HG03575 (cell line): ENCODE measurements around the gene ATP9B.
"Not testable (repeated sequence)": the region's sequence is repeated elsewhere in the genome, so short reads cannot be mapped to it uniquely, and the experiment has no call there.

ENCODE experiments used
- ATAC-seq: cut with Tn5 transposase; IDR thresholded peaks from one replicate; pipeline ENCODE4 v1.9.1; 2021; ENCODE audit not compliant: unreplicated experiment, insufficient number of reproducible peaks, low FRiP score; ENCODE audit errors: extremely low read depth

ATP9B gene

DNA sequence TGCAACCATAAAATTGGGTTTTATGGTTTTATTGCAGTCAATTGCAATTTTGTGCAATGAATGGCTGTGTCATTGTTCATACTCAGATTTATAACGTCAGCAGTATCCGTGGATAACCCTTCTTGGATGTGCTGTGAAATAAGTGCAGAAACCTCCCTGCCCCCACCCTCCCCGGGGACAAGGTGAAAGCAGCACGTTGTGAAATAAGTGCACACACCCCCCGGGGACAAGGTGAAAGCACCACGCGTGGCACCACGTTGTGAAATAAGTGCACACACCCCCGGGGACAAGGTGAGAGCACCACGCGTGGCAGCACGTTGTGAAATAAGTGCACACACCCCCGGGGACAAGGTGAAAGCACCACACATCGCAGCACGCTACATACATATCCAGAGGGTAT, 232.9 kb downstream of the ATP9B start:
- no peak for ATAC-seq

DNA sequence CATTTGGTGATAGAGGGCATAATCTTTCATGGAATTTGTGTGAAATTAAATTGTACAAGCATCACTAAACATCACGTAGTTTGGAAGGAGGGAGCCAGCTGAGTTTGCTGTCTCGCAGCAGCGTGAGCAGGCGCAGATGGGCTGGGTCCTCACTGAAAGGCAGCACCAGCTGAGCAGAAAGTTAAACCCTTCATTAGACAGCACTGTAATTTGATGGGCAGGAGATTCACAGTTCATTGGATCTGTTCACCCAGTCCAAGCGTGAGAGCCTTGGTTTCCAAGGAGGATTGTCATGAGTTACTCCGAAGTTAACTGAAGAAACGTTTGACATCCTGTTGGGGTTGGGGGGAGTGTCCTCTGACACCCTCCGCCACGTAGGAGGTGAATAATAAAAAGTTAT, 236.7 kb downstream of the ATP9B start:
- no peak for ATAC-seq

DNA sequence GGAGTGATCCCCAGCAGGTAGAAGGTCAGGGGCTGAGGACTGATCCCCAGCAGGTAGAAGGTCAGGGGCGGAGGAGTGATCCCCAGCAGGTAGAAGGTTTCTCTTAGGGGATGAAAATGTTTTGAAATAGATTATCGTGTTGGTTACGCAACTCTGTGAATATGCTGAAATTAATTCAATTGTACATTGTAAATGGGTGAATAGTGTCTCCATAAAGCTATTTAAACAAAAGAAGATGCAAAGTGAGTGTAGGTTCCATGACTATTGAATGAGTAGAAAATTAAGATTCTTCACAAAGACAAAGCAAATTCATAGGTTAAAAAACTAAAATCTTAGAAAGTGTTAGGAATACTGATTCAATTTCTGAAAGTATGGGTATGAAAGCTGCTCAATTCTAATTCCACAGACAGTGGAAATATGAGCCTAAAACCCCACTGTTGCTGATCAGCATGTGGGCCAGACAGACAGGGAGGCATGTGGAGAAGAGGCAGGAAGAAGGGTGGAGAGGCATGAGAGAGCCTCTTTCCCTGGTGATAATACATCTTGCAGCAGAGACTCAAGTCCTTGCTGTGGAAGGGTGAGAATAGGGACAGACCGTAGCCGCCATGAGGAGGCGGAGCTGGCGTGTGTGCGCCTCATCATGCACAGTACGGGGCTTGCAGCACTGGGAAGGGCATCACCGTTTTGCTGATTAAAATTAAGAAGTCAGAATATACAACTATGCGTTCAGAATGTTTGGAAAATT, 240.6 kb downstream of the ATP9B start:
- no peak for ATAC-seq

DNA sequence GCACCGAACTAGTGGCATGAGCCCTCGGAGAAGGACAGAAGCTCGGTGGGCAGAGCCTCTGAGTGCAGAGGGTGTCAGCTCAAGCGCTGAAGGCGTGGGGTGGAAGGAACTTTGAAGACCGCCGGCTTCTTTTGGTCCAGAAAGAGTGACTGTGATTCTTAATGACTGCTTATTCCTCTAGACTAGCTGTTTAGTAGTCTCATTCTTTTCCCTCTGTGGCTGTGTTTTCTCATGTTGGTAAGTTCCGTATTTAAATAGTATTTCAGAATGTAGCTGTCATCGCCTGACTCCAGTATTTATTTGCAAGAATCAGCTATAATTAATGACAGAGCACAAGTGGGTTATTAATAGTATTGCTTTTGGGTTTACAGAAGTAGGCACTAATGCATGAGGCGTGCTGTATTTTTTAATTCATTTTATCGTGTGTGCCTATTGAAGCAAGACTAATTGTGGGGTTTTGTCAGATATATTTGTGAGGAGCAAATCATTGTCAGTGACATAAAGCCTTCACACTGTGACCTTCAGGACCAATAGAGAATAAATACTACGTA, 245.7 kb downstream of the ATP9B start:
- ATAC-seq: no peak

DNA sequence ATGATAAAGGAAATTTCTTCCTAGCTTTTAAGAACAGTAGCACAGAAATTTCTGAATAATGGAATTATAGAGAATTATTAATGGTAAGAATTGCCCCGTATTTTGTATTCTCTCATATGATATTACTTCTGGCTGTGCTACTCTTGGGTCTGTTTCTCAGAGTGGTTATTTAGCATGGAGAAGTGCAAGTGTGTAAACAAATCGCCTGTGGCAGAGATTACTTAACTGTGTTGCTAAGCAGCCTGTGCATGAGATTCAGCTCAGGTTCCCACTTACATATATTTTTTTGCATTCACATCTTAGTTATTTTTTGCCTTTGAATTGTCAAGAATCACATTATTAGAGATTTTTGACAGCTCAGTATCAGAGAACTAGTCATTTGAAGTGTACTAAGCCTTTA, 246.4 kb downstream of the ATP9B start:
- no peak for ATAC-seq

DNA sequence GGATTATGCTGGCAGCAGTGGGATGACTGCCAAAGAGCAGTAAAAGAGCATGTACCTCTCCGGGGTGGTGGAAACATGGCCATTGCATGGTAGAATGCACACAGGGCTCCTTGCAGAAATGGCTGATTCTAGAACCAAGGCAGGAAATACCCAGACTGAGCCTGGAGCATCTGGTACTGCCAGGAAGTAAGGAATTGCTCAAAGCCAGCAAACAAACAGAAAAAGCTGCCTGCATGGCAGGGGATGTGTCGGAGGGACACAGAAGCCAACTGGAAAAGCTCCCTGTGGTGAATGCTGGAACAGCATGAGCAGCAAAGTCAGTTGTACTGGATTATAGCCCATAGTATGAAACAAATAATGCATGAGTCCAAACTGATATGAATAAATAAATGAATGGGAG, 248.5 kb downstream of the ATP9B start:
- no peak for ATAC-seq

DNA sequence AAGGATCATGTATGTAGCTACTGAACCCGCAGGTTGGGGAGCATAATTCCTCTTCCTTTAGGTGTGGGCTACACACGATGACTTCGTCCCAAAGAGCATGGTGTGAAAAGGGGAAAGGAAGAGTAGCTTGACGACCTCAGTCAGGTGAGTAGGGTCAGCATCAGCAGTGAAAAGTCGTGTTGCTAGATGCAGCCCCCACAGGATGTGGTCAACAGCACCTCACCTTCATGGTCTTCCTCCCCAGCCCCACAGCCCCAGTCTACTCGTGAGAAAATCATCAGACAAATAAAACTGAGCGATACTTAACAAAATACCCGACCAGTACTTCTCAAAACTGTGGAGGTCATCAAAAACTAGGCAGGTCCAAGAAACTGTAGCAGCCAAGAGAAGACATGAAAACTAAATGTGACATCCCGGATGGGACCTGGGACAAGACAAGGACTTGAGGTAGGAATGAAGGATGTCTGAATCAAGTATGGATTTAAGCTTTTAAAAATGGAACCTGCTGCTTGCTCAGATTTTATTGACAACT, 249.0 kb downstream of the ATP9B start:
- ATAC-seq: no peak

DNA sequence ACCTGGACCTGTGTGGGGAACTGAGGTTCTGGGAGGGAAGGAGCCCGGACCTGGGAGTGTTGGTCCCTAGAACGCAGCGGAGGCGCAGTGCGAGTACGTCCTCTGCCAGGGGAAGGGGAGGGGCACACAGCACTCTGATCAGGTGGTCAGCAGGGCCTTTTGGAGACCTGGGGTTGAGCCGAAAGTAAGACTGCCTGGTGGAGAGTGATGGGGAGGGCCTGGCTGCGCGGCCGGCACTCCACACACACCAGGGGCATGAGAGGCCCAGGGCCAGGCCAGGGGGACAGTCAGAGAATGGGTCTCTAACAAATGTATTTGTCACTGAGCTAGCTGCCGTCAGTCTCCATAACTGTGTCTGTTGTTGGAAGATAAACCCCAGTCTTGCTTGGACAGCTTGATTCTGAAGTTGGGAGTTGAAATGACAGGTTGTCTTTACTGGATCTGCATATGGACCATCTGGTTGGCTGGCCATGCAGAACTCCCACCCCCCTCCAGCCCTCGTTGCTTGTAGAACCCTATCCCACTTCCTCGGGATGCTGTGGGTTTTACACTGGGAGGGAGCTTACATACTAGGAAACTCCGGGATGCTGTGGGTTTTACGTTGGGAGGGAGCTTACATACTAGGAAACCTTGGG, 251.1 kb downstream of the ATP9B start:
- ATAC-seq: no peak

DNA sequence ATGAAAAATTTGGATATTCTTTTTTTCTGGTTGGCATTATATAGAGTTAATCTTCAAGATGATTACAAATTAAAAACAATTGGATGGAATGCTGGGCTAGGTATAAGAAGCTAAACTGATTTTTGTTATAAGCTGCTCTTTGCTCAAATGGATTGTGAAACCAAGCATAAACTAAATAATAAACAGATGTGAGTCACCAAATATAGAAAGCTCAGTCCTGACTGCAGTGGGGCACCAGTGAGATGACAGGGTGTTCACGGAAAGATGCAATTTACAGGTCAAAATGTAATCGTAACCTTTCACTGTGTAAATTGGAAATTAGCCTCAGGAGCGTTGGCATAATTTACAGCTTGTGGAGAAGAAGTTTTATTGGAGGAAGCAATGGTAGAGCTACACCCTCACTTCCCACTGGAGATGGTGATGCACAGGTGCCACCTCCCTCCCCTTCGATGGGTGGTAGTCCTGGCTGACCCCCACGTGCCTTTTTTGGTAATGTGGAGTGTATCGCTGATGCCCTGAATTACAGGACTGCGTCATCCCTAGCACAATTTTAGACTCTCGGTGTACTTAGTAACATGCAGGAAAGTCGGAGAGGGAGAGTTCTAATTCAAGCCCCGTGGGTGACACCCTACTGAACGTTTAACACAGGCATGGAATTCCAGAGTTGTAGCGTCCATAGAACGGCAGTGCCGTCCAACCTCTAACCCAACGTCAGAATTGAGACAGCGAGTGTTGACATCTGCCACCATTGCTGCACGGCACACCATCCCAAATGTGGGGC, 252.6 kb downstream of the ATP9B start:
- ATAC-seq: no peak

DNA sequence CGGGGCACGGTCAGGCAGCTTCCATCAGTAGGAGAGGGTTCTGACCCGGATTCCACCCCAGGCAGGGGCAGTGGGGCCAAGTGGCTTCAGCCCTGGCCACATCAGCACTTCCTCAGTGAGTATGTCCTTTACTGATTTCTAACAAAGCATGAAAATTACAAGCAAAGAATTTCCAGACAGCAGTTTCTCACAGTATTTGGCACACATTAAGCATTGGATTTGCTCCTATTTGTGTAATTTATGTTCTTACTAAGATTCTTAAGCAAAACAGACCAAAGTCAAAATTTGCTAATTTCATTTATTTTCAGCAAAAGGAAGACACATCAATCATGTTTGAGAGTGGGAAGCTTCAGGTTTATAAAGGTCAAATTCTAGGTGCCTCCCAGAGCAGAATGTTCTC, 253.2 kb downstream of the ATP9B start:
- no peak for ATAC-seq

DNA sequence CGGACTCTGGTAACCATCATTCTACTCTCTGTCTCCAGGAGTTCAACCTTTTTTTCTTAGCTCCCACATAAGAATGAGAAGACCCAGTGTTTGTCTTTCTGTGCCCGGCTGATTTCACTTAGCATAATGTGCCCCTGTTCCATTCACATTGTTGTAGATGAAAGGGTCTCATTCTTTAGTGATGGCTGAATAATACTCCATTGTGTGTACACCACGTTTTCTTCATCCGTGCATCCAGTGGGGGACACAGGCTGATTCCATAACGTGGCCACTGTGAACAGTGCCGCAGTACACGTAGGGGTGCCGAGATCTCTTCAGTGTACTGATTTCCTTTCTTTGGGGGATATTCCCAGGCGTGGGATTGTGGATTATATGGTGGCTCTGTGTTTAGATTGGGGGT, 254.3 kb downstream of the ATP9B start:
- no peak for ATAC-seq

DNA sequence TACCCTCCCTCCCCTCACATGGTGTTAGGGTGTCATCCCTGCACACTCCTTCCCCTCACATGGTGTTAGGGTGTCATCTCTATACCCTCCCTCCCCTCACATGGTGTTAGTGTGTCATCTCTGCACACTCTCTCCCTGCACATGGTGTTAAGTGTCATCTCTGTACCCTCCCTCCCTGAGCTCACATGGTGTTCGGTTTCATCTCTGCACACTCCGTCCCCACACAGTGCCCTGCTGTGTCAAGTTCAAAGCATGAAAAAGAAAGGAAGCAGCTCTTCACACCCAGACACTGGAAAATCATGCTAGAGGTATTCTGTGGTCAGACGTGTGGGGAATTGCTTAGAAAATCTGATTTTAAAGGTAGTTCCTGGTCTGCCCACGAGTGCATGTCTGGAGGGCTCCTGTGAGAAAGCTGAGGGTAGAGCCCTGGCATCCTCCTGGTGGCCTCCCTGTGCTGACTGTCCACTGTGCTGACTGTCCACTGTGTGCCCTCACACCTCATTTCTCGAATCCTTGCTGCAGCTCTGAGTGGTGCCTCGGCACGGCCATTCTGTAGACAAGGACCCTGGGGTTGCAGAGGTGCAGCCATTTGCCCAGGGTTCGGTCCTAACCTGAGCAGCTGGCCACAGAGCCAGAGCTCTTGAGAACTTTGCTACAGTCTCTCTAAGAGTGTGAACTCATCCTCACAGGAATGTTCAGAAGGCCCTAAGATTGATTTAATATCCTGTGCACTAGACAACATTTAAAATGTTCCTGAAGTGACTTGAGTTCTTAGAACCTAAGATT, 257.4 kb downstream of the ATP9B start:
- ATAC-seq: no peak

DNA sequence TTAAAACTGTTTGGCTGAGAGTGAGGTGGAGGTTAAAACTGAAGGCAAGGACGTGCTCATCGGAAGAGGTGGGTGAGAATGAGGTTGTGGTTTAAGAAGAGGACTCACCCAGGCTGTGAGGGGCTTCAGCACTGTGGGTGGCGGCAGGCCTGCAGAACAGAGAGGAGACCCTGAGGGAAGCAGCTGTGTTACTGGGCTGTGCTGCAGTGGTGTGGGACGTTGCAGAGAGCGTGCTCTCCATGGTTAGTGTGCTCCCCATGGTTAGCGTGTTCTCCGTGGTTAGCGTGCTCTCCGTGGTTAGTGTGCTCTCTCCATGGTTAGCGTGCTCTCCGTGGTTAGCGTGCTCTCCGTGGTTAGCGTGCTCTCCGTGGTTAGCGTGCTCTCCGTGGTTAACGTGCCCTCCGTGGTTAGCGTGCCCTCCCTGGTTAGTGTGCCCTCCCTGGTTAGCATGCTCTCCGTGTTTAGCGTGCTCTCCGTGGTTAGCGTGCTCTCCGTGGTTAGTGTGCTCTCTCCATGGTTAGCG, 258.1 kb downstream of the ATP9B start:
- no peak for ATAC-seq

DNA sequence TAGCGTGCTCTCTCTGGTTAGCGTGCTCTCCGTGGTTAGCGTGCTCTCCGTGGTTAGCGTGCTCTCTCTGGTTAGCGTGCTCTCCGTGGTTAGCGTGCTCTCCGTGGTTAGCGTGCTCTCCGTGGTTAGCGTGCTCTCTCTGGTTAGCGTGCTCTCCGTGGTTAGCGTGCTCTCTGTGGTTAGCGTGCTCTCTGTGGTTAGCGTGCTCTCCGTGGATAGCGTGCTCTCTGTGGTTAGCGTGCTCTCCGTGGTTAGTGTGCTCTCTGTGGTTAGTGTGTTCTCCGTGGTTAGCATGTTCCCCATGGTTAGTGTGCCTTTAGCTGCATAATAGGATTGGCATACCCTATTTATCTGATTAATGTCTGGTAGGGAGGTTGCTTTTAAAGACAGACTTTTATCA, 258.7 kb downstream of the ATP9B start:
- ATAC-seq: not testable (repeated sequence)

DNA sequence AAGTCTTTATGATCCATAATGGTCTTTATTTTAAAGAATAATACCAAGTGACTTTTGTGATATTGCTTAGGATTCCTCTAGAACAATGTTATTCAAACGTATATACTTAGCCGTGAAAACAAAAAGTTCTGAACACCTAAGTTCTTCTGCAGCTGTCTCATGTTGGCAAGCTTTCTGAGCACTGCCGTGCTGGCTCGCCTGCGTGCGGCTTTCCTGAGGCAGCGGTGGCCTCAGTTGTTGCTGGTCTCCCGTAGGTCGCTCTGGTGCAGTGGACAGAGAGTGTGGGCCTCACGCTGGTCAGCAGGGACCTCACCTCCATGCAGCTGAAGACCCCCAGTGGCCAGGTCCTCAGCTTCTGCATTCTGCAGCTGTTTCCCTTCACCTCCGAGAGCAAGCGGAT, 259.7 kb downstream of the ATP9B start:
- ATAC-seq: no peak

DNA sequence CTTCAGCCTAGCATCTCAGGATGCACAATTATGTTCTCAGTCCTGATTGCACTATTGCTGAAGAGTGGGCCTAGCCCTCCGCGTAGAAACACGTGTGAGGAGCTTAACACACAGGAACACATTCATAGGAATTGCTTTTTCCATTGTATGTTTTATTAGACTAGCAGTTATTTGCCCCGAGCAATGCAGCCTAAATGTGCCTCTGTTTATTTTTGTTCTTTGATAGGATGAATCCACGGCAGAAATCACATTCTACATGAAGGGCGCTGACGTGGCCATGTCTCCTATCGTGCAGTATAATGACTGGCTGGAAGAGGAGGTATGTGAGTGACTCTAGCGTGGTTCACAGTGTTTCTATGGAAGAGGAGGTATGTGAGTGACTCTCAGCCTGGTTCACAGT, 260.6 kb downstream of the ATP9B start:
- ATAC-seq: no peak

DNA sequence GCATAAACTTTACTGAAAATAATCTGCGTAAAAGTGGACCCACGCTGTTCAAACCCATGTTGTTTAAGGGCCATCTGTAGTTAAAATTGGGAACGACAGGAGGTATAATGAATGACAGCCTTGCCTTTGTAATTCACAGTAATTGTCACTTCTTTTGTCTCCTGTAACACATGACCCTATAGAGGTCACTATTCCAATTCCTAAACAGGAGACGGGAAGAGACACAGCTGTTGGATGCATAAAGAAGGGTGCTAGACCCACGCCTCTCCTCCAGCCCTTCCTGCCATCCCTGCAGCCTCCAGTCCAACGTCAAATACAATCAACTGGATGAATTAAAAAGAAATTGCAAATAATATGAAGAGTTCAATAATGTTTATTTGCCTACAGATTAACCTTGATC, 263.5 kb downstream of the ATP9B start:
- ATAC-seq: no peak

DNA sequence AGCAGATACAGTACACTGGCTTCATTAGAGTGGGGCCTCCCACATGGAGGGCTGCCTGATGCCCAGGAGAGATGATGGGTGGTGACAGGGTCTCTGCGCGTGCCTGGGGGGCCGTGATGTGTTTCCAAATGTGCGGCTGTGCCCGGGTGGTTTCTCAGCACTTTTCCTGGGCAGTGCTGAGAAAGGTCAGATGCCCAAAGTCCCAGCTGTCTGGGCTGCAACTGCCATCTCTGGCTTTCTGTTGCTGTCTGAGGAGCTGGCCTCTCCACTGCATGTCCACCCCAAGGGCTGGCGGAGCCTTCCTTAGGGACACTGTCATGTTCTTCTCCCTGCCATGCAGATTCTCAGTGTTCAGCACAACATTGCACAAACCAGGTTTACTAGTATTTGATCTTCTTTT, 263.9 kb downstream of the ATP9B start:
- ATAC-seq: no peak
